AG04449 (cell line): Measurements from ENCODE around the gene GABPB1.
A peak's percentile ranks its signal among the peaks of the same experiment; 100 is the strongest.
"Not testable (repeated sequence)": the region's sequence is repeated elsewhere in the genome, so short reads cannot be mapped to it uniquely, and the experiment has no call there.

Experiments used
- CTCF ChIA-PET: fragments of 350-600 bp; formaldehyde crosslinking; extraction: SDS; loops from one replicate; lab custom pipeline; 2021; ENCODE audit warnings: antibody characterized with exemption; lab: Yijun Ruan, JAX
- POLR2A ChIA-PET: fragments of 400-600, 350-600 bp; formaldehyde crosslinking; extraction: SDS; loops from one replicate; lab custom pipeline; 2020; ENCODE audit warnings: antibody characterized with exemption, inconsistent platforms; lab: Yijun Ruan, JAX
- DNase-seq: peaks from one replicate; pipeline ENCODE4 v3.0.0-alpha.2; 2010; ENCODE audit warnings: low read depth, low spot score
- H3K4me3 ChIP-seq: 2 replicates; pipeline ENCODE4 v1.5.1; 2011; ENCODE audit warnings: low read depth, mild to moderate bottlenecking, control low read depth, low read length
- TF ChIP-seq, protein P1 (sequence below): IDR thresholded peaks from one replicate; pipeline ENCODE4 v1.5.1; 2011; ENCODE audit warnings: mild to moderate bottlenecking, moderate library complexity, low read length, control low read depth, inconsistent platforms; ENCODE audit not compliant: insufficient read depth; ENCODE audit errors: missing control alignments

GABPB1 gene

DNA sequence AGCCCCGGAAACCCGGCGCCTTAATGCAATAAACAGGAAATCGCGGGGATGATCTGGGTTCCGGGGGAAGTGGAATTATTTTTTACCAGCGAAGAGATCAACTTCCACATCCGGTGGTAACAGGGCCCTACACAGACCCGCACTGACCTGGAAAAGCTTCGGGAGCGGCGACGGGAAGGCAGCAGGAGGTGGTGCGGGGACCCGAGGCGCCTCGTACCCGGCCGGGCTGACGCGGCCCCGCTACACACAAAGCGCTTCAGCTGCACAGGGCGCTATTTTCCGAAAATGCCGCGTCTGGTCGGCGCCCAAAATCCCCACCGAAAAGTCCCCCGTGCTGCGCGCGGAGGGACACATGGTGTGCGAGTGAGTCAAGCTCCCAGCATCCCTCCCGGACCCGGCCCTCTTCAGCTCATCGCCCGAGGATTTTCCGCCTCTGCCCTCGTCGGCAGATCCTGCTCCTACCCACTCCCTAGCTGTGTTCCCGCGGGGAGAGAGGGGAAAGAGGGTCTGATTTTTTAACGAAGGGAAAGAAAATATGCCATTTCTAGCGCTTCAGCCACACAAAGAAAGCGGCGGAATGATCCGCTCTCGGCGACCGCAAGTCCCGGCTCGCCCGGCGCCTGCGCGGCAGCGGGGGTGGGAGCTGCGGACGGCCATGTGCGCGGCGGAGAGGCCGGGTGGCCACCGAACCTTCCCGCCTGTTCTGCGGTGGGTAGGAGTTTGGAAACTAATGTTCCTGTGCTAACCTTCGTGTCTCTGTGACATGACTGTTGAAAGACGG, at the start of gene GABPB1:
TSS of gene GABPB1 (minus strand) at position 361 of the 781 bp plus-strand sequence. CDS start 45,400 bp downstream, outside the sequence.
- DNase-seq = peak; percentile 79
- TF ChIP-seq, protein P1, sequence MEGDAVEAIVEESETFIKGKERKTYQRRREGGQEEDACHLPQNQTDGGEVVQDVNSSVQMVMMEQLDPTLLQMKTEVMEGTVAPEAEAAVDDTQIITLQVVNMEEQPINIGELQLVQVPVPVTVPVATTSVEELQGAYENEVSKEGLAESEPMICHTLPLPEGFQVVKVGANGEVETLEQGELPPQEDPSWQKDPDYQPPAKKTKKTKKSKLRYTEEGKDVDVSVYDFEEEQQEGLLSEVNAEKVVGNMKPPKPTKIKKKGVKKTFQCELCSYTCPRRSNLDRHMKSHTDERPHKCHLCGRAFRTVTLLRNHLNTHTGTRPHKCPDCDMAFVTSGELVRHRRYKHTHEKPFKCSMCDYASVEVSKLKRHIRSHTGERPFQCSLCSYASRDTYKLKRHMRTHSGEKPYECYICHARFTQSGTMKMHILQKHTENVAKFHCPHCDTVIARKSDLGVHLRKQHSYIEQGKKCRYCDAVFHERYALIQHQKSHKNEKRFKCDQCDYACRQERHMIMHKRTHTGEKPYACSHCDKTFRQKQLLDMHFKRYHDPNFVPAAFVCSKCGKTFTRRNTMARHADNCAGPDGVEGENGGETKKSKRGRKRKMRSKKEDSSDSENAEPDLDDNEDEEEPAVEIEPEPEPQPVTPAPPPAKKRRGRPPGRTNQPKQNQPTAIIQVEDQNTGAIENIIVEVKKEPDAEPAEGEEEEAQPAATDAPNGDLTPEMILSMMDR = no peak
- peak within 1 kb of the TSS; percentile 85 for H3K4me3 ChIP-seq
- POLR2A ChIA-PET = interaction anchor here (0.5 to 1.2 kb wide), 3 partner anchors 70 to 410 kb away, joined by 3 to 7 read pairs (median 5); partner anchors contain the start of genes SPPL2A and USP8
- CTCF ChIA-PET = interaction anchor here (1.1 kb wide), 1 partner anchor 188 kb away, joined by 3 read pairs; no protein-coding TSS in a partner anchor

DNA sequence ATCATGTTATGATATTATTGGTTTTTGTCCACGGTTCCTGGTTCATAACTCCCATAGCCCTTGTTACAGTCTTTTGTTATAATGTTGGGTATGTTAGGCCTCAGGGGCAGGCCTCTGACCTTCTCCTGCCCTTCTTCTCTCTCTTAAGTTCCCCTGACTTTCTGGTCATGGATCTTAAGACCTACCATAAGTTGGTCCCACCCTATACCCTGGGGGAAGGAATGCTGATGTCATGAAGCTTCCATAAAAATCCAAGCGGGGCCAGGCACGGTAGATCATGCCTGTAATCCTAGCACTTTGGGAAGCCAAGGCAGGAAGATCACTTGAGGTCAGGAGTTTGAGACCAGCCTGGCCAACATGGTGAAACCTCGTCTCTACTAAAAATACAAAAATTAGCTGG, 36.6 kb upstream of the GABPB1 start:
- POLR2A ChIA-PET, DNase-seq, CTCF ChIA-PET, H3K4me3 ChIP-seq: not testable (repeated sequence)

DNA sequence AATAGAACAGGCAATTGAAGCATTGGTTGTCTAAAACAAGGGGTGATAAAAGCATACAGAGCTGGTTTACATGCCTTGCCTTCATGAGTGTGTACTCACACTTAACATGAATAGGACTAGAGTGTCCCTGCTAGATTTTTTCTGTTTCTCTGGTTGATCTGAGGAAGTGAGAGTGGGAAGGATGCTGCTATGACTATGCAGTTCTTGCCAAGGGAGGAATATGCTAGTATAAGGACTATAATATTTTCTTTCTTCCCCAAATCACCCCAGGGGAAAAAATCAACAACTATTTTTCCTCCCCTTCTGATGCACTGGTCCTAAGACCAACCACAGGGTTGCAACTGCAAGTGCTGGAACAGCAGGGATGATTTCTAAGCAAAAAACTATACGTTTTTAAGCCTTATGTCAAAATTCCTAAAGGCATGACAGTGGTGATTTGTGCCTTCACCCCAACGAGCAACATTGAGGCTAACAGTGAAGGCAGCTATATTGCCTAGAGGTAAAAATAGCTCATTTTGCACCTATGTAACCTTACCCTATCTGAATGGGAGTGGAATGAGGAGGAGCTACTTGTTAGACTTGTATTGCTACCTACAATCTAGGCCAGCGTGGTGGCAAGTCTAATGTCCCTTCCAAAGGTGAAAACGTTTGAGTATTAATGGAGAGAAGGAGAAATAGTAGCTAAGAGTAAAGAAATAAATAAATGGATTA, 35.7 kb upstream of the GABPB1 start:
- DNase-seq = no peak
- no peak overlapping the region for H3K4me3 ChIP-seq
- TF ChIP-seq, protein P1 = no peak
- POLR2A ChIA-PET = no interaction called here
- CTCF ChIA-PET = no interaction called here

DNA sequence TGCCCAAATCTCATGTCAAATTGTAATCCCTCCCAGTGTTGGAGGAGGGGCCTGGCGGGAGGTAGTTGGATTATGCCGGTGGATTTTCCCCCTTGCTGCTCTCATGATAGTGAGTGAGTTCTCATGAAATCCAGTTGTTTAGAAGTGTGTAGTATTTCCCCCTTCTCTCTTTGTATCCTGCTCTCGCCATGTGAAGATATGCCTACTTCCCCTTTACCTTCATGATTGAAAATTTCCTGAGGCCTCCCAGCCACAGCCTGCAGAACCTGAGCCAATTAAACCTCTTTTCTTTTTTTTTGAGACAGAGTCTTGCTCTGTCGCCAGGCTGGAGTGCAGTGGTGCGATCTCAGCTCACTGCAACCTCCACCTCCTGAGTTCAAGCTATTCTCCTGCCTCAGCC, 27.4 kb upstream of the GABPB1 start:
- H3K4me3 ChIP-seq, DNase-seq, POLR2A ChIA-PET, CTCF ChIA-PET: not testable (repeated sequence)

DNA sequence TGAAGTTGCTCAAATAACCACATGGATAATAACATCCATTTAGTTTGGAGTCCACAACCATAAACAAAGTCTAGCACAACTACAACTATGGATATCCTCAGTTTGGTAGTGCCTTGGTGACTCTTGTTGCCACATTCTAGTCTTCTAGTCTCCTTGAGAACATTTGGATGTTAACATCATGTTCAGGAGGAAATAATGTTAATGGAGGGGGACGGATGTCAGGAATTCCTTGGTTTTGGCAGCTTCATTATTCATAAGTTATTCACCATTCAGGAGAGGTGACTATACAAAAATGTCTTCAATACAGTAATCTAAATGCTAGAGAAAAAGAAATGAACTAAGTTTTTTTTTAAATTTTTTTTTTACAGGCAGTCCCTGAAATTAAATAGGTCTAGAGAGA, 26.4 kb upstream of the GABPB1 start:
- CTCF ChIA-PET = interaction anchor here (0.5 to 1.0 kb wide), 2 partner anchors 9 to 146 kb away, joined by 3 to 4 read pairs; no protein-coding TSS in a partner anchor
- POLR2A ChIA-PET = no interaction called here
- no peak overlapping the region for H3K4me3 ChIP-seq
- TF ChIP-seq, protein P1 = no peak
- no peak for DNase-seq

DNA sequence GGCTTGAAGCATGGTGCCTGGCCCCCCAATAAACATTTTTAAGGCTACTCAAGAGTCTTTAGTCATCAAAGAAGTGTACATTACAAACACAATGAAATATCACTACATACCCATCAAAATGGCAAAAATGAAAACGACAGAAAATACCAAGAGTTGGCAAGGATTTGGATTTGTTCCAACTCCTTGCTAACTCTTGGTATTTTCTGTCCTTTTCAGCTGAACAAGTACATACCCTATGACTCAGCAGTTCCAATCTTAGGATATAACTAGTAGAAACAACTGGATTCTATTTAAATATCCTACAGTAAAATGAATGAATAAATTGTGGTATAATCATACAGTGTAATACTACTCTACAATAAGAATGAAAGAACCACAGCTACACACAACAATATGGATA, 25.1 kb upstream of the GABPB1 start:
- DNase-seq = no peak
- CTCF ChIA-PET = interaction anchor here (0.7 kb wide), 1 partner anchor 119 kb away, joined by 3 read pairs; no protein-coding TSS in a partner anchor
- no peak overlapping the region for H3K4me3 ChIP-seq
- TF ChIP-seq, protein P1 = no peak
- POLR2A ChIA-PET = no interaction called here

DNA sequence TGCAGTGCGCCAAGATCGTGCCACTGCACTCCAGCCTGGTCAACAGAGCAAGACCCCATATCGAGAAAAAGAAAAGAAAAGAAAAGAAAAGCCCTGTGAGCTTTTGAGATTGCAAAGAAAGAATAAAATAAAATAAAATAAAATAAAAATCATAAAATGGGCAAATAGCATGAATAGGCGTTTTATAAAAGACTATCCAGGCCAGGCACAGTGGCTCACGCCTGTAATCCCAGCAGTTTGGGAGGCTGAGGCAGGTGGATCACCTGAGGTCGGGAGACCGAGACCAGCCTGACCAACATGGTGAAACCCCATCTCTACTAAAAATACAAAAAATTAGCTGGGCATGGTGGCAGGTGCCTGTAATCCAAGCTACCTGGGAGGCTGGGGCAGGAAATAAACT, 24.4 kb upstream of the GABPB1 start:
- POLR2A ChIA-PET, CTCF ChIA-PET, DNase-seq, H3K4me3 ChIP-seq: not testable (repeated sequence)
